HL-60 (cell line): ENCODE results near the gene ANKRD2.

ENCODE experiments used
- DNase-seq, 2 experiments: peaks; one replicate each; pipeline ENCODE4 v3.0.0-alpha.2; 2010 to 2020; ENCODE audit warnings: low read depth in 1 of 2, low spot score in 1 of 2
- H3K27ac ChIP-seq: fragments of 250-450 bp; sonication (Bioruptor Pico); replicated peaks from 2 replicates; pipeline ENCODE4 v1.5.1; 2020; ENCODE audit warnings: mild to moderate bottlenecking, moderate library complexity
- H3K27me3 ChIP-seq: fragments of 250-450 bp; sonication (Bioruptor Pico); 2 replicates; pipeline ENCODE4 v1.5.1; 2021; ENCODE audit warnings: mild to moderate bottlenecking, moderate library complexity; ENCODE audit not compliant: insufficient read depth, poor library complexity, severe bottlenecking
- H3K4me3 ChIP-seq: replicated peaks from 2 replicates; pipeline ENCODE4 v1.5.1; 2011; ENCODE audit warnings: mild to moderate bottlenecking, control low read depth, low read length; ENCODE audit not compliant: insufficient read depth
- GABPA ChIP-seq: IDR thresholded peaks from 2 replicates; pipeline ENCODE4 v1.6.1; 2012; ENCODE audit warnings: low read depth
- POLR2AphosphoS5 ChIP-seq: IDR thresholded peaks from 2 replicates; pipeline ENCODE4 v1.6.1; 2012; ENCODE audit warnings: low read depth
- SPI1 ChIP-seq: IDR thresholded peaks from 2 replicates; pipeline ENCODE4 v1.6.1; 2012; ENCODE audit warnings: low read depth, mild to moderate bottlenecking, borderline replicate concordance
- TF ChIP-seq, protein P1 (sequence below): IDR thresholded peaks from one replicate; pipeline ENCODE4 v1.5.1; 2011; ENCODE audit warnings: low read length, control low read depth, inconsistent platforms; ENCODE audit not compliant: insufficient read depth
- TF ChIP-seq, protein P2 (sequence below): IDR thresholded peaks from 2 replicates; pipeline ENCODE4 v1.6.1; 2012; ENCODE audit warnings: low read depth; ENCODE audit not compliant: insufficient replicate concordance

Gene ANKRD2

GRCh38 chr10:97573021-97573420 lies 442 bp downstream of the ANKRD2 start:
- H3K27me3 ChIP-seq: no peaks in the 10 kb centered on the region
- DNase-seq: no peak
- TF ChIP-seq SPI1: no peak
- TF ChIP-seq GABPA: no peak
- TF ChIP-seq, protein P1, sequence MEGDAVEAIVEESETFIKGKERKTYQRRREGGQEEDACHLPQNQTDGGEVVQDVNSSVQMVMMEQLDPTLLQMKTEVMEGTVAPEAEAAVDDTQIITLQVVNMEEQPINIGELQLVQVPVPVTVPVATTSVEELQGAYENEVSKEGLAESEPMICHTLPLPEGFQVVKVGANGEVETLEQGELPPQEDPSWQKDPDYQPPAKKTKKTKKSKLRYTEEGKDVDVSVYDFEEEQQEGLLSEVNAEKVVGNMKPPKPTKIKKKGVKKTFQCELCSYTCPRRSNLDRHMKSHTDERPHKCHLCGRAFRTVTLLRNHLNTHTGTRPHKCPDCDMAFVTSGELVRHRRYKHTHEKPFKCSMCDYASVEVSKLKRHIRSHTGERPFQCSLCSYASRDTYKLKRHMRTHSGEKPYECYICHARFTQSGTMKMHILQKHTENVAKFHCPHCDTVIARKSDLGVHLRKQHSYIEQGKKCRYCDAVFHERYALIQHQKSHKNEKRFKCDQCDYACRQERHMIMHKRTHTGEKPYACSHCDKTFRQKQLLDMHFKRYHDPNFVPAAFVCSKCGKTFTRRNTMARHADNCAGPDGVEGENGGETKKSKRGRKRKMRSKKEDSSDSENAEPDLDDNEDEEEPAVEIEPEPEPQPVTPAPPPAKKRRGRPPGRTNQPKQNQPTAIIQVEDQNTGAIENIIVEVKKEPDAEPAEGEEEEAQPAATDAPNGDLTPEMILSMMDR: no peak
- TF ChIP-seq, protein P2, sequence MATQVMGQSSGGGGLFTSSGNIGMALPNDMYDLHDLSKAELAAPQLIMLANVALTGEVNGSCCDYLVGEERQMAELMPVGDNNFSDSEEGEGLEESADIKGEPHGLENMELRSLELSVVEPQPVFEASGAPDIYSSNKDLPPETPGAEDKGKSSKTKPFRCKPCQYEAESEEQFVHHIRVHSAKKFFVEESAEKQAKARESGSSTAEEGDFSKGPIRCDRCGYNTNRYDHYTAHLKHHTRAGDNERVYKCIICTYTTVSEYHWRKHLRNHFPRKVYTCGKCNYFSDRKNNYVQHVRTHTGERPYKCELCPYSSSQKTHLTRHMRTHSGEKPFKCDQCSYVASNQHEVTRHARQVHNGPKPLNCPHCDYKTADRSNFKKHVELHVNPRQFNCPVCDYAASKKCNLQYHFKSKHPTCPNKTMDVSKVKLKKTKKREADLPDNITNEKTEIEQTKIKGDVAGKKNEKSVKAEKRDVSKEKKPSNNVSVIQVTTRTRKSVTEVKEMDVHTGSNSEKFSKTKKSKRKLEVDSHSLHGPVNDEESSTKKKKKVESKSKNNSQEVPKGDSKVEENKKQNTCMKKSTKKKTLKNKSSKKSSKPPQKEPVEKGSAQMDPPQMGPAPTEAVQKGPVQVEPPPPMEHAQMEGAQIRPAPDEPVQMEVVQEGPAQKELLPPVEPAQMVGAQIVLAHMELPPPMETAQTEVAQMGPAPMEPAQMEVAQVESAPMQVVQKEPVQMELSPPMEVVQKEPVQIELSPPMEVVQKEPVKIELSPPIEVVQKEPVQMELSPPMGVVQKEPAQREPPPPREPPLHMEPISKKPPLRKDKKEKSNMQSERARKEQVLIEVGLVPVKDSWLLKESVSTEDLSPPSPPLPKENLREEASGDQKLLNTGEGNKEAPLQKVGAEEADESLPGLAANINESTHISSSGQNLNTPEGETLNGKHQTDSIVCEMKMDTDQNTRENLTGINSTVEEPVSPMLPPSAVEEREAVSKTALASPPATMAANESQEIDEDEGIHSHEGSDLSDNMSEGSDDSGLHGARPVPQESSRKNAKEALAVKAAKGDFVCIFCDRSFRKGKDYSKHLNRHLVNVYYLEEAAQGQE: no peak
- TF ChIP-seq POLR2AphosphoS5: no peak
- H3K27ac ChIP-seq: no peak overlapping the region
- no peak overlapping the region for H3K4me3 ChIP-seq

- Histone ChIP-seq H3K4me3 (no peak overlapping the region), H3K27me3 (no peaks in the 10 kb centered on the region), H3K27ac (no peak overlapping the region)
- TF ChIP-seq, protein P1: no peak
- TF ChIP-seq POLR2AphosphoS5 (no peak), SPI1 (no peak), GABPA (no peak)
- TF ChIP-seq, protein P2: no peak
- DNase-seq: no peak
Measured at GRCh38 chr10:97573672-97574071, 1.1 kb downstream of the ANKRD2 start.

- no peak overlapping the region for H3K27ac ChIP-seq
- H3K27me3 ChIP-seq: no peaks in the 10 kb centered on the region
- no peak for DNase-seq
- H3K4me3 ChIP-seq: no peak overlapping the region
- no peak for TF ChIP-seq SPI1
- TF ChIP-seq POLR2AphosphoS5: no peak
- TF ChIP-seq GABPA: no peak
- TF ChIP-seq, protein P2: no peak
- TF ChIP-seq, protein P1: no peak
Measured at GRCh38 chr10:97574374-97575126, 2.0 kb downstream of the ANKRD2 start.
